HG03159 (cell line): ENCODE measurements around the gene VPS29.

Experiments
- ATAC-seq: cut with Tn5 transposase; IDR thresholded peaks from one replicate; pipeline ENCODE4 v1.9.1; 2021; ENCODE audit warnings: mild to moderate bottlenecking, moderate library complexity; ENCODE audit not compliant: unreplicated experiment

The VPS29 gene

DNA sequence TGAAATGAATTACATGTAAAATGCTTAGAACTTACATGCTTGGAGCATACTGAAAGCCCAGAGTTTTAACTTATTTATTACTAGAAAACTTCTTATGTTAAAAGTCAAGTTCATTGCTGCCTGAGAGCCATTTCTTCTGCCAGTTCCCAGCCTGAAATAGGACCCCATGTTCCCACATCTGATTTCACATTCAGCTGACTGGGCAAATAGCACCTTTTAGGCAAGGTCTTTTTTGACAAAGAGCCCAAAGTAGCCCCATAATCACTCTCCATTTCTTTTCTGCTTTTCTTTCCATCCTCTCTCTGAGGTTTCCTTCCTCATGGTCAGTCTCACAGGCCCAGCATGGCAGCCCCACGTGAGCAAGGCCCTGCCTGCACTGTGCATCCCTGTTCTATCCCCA is 50.6 kb downstream of the VPS29 start:
- no peak for ATAC-seq

DNA sequence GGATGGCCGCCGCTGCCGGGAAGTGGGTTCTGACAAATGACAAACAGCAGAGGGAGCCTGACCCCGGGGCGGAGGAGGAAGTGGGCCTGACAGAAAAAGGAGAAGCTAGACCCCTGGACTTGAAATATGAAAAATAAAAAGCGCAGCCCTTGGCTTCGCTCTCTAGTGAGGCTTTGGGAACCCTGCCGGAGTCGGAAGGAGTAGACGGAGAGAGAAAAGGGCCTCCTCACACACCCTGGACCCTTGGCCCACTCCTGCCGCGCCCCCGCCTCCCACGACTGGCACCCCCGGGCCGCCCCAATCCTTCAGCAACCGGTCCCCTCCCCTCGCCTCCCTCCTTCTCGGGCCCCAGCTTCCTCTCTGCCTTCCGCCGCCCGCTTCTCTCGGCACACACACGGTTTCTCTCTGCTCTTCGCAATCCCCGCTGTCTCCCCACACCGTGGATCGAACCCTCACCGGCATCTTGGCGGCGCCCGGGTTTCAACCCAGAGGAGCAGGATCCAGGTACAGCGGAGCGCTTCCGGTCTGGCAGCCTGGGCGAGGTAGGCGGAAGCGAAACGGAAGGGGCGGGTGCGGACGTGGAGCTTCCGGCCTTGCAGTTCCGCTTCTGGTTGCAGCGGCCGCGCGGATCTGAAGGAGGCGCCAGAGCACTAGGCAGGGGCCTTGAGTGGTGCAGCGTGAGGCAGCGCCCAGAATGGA is 52.0 kb downstream of the VPS29 start, which contains the start of gene ARPC3:
TSS of gene ARPC3 (minus strand) at position 539 of the 699 bp plus-strand sequence. CDS start at position 462, 77 bp downstream.
- peak; percentile 89 for ATAC-seq

DNA sequence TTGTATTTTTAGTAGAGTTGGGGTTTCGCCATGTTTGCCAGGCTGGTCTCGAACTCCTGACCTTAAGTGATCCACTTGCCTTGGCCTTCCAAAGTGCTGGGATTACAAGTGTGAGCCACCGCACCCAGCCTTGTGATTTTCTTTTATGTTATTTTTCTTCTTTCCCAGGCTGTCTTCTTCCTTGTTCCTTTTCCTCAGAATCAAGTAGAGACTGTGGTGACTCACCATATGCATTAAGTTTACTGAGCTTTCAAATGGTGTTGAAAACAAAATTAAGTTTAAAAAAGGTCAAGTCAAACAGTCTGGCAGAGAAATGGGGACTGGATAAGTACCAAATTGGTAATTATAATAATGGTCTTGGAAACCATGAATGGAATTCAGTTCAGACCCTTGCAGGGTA is 57.5 kb downstream of the VPS29 start:
- ATAC-seq: no peak
